B cell (primary cell): ENCODE measurements around the gene TANC1.
"Not testable (repeated sequence)": the region's sequence is repeated elsewhere in the genome, so short reads cannot be mapped to it uniquely, and the experiment has no call there.

Source experiments
- EZH2 ChIP-seq: IDR thresholded peaks from 2 replicates; pipeline ENCODE4 v1.6.1; 2012; ENCODE audit warnings: borderline replicate concordance, low read depth, mild to moderate bottlenecking, moderate library complexity, low read length; ENCODE audit not compliant: insufficient read depth, poor library complexity, severe bottlenecking
- TF ChIP-seq, protein P1 (sequence below): fragments of 200-600 bp; IDR thresholded peaks from one replicate; pipeline ENCODE4 v1.8.0; 2022; ENCODE audit warnings: antibody characterized with exemption, mild to moderate bottlenecking

DNA sequence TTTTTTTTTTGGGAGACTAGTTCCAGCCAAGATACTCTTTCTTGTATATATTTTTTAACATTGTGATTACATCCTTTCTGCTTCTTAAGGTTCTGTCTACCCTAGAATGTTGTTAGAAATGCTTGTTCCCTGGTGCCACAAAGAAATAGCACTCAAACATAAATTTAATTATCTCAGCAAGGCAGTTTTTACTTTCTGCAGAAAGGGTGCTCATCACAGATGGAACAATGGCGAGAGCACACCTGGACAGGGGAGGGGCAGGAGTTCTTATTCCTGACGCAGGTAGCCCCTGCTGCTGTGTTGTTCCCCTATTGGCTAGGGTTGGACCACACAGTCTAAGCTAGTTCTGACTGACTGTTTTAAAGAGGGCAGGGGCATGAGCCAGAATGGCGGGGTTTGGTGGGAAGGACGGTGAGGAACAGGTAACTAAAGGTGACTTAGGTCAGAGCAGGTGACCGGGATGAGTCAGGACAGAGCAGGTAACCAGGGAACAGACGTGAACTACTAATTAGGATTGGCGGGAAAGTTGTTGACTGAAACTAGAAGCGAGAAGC is 127.9 kb downstream of the TANC1 start:
- TF ChIP-seq, protein P1, sequence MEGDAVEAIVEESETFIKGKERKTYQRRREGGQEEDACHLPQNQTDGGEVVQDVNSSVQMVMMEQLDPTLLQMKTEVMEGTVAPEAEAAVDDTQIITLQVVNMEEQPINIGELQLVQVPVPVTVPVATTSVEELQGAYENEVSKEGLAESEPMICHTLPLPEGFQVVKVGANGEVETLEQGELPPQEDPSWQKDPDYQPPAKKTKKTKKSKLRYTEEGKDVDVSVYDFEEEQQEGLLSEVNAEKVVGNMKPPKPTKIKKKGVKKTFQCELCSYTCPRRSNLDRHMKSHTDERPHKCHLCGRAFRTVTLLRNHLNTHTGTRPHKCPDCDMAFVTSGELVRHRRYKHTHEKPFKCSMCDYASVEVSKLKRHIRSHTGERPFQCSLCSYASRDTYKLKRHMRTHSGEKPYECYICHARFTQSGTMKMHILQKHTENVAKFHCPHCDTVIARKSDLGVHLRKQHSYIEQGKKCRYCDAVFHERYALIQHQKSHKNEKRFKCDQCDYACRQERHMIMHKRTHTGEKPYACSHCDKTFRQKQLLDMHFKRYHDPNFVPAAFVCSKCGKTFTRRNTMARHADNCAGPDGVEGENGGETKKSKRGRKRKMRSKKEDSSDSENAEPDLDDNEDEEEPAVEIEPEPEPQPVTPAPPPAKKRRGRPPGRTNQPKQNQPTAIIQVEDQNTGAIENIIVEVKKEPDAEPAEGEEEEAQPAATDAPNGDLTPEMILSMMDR, result not testable (repeated sequence)
- not testable (repeated sequence) for TF ChIP-seq EZH2
